RKO (cell line): ENCODE measurements around the gene UBE2D1.

ENCODE experiments used
- DNase-seq: peaks from one replicate; pipeline ENCODE4 v3.0.0-alpha.2; 2016; ENCODE audit warnings: low spot score

Gene UBE2D1

DNA sequence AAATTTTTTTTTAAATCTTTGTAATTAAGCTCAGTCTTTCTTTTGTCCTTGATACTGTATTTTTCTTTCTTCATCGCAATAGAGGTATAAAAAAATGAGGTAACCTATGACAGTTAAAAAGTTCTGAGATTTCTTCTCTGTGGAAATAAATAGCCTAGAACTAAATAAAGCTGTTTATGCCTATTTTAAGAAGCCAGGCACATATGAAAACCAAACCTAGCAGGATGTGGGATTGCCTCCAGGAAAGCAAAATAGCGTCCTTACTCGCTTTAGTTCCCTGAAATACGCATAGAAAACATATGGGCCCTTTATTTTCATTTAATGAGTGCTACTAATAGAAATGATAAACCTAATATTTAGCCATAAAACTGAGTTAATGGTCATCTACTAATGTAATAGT is 6.6 kb downstream of the UBE2D1 start:
- no peak for DNase-seq

DNA sequence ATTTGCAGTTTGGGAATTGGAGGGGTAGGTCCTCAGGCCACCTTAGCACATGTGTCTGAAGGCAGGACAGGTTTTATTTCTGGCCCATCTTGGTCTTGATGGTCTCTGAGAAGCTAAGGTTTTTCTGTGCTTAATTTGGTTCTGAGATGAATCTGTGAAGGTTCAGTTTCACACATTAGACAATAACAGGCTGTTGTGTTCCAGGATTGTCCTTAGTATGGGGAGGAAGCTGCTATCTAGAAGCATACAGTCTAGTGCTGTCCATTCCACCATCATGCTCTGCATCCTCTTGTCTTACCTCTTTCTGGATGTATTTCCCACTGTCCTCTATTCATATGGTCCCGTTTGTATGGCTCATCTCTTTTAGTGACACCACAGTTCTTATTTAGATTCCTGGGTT is 7.1 kb downstream of the UBE2D1 start:
- DNase-seq: no peak

DNA sequence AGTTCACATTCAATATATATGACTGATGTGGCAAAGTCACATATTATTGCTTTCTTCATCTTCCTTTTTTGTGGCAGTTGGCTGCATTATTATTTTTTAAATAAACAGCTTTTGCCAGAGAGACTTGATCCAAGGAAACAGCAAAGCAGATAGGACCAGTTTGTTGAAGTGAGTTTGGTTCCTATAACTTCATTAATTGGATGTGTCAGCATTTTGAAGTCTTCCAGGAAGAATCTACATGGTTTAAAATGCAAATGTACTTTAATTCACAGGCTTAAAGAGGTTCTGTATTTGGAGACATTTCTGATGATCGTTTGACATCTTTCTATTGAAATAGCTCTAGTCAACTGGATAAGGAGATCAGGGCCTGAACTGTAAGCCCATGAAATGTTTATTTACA is 13.2 kb downstream of the UBE2D1 start:
- DNase-seq: no peak

DNA sequence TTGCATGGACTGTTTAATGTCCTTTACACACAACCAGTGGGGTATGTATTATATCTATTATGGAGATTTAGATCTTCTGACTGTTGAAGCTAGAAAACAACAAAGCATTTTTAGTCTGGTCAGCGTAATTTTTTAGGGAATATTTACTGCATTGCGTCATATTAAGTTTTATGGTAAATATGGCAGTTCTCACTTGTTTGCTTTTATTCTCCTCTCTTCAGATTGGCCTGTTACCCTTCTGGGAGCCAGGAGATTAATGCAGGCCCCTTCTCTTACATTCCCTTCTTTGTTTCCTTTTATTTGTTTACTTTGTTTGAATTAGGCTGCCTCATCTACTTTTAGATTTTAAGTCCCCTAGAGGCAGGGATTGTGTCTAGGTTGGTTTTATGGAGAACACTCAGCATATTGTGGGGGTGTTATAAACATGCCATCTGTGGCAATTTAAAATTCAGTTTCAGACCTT is 13.8 kb downstream of the UBE2D1 start:
- DNase-seq: no peak

DNA sequence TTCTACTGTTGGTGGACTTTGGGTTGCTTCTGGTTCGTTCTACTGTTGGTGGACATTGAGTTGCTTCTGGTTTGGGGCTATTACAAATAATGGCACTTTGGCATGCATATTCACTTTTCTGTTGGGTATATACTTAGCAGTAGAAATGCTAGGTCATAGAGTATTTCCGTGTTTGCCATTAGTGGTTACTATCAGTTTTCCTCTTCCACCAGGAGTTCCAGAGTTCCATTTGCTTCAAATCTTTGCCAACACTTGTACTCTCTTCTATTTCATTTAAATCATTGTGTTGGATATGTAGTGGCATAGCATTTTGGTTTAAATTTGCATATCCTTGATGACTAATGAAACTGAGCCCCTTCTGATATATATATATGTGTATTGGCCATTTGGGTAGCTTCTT is 15.2 kb downstream of the UBE2D1 start:
- no peak for DNase-seq

DNA sequence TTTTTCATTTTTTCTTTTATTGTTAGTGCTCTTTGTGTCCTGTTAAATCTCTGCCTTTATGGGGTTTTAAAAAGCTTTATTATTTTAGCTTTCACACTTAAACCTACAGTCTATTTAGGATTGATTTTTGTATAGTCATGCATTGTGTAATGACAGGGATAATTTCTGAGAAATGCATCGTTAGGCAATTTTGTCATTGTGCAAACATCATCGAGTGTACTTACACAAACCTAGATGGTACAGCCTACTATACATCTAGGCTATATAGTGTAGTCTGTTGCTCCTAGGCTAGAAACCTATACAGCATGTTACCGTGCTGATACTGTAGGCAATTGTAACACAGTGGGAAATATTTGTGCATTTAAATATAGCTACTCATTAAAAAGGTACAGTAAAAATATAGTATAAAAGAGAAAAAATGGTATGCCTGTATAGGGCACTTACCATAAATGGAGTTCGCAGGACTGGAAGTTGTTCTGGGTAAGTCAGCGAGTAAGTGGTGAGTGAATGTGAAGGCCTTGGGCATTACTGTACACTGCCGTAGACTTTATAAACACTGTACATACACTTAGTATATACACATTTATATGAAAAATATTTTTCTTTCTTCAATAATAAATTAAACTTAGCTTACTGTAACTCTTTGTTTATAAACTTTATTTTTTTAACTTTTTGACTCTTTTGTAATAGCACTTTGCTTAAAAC is 16.0 kb downstream of the UBE2D1 start:
- no peak for DNase-seq

DNA sequence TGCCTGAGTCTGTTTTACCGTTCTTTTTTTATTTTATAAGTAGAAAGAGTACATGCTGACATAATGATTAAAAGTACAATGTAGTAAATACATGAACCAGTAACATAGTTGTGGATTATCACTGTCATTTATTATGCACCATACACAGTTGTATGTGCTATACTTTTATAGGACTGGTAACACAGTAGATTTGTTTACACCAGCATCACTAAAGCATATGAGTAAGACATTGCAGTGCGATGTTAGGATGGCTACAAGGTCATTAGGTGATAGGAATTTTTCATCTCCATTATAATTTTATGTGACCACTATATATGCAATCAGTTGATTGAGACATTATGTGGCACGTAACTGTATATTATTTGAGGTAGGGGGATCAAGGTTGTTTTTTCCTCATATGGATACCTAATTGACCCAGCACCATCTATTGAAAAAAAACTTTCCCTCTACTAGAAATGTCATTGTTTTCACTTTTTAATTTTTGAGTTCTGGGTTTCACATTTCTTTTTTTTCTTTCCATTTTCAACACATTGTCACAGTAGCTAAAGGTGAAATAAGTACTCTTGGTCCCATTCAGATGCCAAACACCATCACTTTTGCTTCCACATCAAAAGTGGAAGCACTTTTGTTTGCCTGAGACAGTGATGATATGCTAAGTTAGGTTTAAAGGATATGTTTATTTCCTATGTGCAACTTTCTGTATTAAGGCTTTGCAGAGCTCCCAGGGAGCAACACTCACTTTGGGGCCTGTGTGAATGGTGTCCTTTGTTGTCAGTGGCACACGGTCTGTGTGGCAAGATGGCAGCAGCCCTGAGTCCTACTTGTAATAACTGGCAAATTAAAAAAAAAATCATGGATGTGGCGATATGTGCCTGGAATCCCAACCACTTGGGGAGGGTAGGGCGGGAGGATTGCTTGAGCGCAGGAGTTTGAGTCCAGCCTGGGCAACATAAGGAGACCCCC is 17.1 kb downstream of the UBE2D1 start:
- DNase-seq: no peak

DNA sequence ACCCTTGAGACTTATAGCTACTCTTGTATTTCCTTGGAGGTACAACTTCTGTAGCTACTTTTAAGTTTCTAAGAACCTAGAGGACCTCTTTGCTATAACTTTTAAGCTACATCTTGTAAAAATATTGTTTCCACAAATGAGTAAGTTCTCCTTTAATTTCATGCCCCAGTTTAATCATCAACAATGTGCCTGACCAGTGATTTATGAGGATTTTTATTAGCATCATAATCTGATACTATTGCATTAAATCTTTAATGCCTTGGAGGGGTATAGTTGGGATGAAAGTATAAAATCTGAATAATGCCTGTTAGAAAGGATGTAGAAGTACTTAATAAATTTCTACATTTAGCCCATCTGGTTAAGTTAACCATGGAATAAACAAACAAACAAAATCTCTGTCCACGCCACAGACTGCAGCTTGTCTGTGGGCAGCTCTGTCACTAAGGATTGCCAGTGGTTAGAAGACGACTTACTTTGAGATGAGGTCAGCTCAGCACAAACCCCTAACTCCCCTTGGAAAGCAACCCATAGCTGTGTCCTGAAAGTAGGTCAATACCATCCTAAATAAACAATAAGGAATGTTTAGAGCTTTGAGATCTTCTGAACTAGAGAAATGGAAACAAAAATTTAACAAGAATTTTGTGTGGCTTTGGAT is 18.3 kb downstream of the UBE2D1 start:
- no peak for DNase-seq

DNA sequence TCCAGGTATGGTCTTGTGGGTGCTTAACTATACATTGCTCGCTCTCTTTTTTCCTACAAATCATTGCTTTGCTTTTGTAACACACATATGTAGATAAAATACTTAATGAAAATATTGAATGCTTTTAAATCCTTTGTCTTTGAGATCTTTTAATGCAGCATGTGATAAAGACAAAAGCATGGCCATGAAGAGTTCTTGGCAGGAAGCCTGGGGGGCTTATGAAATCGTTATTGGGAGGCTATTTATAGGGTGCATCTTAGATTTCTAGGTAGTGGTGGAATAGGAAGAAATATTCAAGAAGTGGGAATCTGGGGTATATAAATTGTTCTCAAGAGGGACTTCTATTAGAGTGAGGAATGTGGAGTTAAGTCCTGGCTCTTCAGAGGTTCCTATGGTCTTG is 21.9 kb downstream of the UBE2D1 start:
- no peak for DNase-seq

DNA sequence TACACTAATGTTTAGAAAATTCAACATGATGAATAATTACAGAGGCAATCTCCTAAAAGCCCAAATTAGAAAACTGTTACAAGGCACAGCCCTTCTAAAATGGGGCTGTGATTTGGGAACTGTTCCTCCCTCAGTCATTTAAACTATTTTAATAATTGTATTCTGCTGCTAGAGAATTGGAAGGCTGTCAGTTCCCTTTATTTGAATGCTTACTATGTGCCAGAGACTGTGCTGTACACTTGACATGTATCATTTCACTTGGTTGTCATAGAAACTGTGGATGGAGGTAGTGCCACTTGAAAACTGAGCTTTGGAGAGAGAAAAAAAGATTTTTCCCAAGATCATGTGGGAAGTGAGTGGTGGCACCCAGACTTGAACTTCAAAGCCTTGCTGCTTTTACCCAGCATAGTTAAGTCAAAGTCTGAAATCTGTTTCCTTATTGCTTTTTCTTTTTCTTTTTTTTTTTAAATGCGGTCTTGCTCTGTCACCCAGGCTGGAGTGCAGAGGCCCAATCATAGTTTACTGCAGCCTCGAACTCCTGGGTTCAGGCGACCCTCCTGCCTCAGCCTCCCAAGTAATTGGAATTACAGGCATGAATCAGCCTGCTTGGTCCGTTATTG is 23.6 kb downstream of the UBE2D1 start:
- no peak for DNase-seq

DNA sequence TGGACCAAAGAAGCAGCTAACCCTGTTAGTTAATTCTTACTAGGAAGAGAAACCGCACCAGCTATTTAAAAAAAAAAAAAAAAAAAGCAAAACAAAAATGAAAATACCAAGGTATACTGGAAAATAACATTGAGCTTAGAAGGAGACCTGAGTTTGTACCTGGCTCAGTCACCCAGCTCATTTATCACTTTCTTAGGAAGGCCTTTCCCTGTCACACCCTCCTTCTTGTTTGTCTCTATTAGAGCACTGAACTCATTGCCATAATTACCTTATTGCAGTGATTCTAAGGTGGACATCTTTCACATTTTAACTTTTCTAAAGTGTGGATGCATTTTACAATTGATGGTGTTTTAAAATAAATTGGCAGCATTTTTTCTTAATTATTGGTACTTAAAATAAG is 24.1 kb downstream of the UBE2D1 start:
- DNase-seq: no peak

DNA sequence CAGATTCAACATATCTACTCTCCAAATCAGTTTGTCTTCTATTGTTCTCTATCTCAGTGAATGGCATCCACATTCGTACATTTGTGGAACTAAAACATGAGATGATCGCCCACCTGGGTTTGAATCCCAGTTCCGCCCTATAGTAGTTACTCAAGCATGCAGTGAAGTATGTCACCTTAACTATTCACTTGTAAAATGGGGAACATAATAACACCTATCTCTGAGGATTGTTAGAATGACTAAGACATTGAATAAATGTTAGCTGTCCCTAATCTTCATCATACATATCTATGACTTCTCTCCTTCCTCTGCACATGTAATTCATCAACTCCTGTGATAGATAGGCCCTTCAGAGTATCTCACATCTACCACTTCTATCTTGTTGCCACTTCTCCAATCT is 24.7 kb downstream of the UBE2D1 start:
- DNase-seq: no peak

DNA sequence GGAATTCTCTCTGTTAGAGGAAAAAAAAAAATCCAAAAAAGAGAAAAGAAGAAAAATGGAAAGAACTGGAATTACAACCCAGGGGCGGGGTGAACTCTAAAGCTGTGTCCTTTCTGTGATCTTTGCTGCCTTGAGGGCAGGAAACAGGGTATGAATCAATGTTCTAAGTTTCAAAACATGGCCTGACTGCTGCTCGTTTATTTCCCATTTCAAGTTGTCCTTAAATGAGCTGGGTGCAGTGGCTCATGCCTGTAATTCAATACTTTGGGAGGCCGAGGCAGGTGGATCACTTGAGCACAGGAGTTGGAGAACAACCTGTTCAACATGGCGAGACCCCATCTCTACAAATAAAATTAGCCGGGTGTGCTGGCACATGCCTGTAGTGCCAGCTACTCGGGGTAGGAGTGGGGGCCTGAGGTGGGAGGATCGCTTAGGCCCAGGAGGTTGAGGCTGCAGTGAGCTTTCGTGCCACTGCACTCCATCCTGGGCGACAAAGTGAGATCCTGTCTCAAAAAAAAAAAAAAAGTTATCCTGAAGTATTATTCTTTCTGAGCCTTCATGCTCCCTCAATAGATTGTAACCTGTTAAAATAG is 25.7 kb downstream of the UBE2D1 start:
- no peak for DNase-seq

DNA sequence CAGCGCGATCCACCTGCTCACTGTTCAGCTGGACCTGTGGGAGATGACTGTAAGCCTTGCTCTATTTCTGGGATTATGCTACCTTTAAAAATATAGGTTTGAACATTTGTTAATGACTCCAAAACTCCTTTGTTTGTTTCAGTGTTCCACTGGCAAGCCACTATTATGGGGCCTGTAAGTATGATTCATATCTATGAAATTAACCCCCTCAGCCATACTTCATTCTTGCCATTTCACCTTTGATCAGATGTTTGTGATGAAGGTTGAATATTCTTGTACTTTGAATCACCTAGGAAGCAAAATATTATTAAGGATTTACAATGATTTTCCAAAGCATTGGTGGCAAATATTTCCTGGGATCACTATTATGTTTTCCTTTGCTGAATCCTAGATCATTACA is 26.5 kb downstream of the UBE2D1 start:
- DNase-seq: no peak

DNA sequence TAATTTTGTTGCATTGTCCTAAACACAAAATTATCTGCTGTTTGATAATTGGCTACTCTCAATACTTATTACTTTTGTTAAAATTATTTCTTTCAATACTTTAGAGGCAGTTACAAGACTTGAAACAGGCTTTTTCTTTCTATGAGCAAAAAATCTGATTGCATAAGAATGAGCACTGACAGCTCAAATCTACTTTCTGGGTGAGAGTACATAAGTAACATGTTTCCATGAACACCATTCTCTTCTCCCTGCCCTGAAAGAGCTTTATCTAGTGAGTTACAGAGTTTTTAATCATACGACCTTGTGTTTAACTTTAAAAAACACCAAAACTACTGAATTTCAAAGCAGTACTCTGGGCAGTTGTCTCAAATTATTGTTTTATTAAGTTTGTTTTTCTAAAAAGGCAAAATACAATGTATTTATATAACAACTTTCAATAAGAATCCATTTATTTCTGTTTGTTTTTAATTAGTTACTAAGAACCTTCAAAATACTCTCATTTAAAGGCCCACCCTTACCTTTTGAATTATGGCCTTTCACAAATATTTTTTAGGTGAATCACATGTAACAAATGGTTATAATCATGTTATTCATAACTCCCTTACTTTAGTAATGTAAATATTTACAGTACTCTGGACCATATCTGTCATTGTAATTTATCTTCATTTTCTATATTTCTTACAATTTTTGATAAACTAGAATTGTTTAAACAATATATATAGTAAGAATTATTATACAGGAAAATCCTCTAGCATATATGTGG is 27.4 kb downstream of the UBE2D1 start:
- DNase-seq: no peak

DNA sequence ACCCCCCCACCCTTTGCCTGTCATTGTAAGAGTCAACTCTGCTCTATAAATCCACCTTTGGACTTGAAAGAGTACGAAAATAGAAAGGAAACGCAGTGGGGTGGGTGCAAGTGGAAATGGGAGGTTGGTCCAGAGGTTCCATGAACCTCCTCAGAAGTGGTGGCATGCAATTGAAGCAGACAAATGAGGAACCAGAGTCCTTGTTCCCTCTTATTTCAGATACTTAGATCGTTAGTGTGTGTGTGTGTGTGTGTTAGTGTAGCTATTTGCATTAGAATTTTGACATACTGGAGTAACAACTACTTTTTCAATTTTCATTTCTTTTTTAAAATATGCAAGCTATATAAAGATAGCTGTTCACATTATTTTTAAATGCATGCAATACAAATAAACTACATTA is 32.3 kb downstream of the UBE2D1 start:
- no peak for DNase-seq

DNA sequence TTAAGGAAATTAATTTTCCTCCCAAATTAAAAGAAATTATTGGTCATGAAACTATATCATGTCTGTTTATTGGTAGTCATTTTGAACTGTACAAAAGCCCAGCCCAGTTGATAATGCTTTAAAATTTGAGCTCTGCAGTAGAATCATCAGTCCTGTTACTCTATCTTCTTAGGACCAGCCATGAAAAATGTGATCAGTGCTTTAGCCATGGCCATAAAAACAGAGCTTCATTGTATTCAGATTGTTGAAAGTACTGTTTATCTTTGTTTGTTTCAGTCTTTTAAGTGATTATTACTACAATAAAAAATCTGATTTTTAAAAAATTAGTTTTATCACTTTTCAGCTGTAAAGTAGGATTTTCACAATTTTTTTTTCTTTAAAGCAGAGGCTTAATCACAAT is 36.7 kb downstream of the UBE2D1 start:
- DNase-seq: no peak

DNA sequence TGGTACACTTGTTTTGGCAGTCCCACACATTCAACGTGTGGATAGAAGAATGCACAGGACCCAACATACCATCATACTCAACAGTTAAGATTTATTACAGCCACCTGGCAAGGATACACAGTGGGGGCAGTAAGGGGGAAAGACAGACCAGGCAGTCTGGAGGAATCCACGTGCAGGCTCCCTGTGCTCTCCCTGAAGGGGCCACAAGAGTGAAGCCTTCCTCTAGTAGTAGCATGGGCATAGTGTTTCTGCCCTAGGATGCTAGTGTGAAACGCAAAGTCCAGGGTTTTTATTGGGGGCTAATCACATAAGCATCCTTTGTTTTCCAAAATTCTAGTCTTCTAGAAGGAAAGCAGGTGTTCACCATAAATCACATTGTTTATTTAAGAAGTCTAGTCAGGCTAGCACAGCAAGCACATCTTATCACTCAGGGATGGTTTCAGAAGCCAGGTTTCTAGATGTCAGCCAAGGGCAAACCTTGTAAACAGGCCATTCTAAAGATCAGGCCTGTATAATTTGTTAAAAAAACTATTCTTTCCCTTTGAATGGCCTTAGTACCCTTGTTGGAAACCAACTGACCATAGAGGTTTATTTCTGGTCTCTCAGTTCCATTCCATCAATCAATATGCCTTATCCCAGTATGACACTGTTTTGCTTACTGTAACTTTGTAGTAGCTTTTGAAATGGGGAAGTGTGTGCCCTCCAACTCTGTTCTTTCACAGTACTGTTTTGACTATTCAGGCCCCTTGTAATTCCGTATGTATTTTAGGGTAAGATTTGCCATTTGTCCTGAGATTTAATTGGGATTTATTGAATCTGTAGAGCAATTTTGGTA is 38.0 kb downstream of the UBE2D1 start:
- no peak for DNase-seq

DNA sequence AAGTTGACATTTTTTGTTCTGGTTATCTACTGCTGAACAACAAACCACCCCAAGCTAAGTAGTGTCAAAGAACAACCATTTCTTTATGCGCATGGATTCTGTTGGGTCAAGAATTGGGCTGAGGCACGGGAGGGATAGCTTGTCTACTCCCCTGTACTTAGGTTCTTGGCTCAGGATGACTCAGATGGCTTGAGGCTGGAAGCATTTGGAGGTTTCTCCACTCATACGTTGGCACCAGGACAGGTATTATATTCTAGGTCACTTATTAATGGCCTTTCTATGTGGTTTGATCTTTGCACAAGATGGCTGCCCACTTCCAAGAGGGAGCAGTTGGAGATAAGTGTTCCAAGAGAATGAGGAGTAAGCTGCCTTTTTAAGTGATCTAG is 38.6 kb downstream of the UBE2D1 start:
- no peak for DNase-seq

DNA sequence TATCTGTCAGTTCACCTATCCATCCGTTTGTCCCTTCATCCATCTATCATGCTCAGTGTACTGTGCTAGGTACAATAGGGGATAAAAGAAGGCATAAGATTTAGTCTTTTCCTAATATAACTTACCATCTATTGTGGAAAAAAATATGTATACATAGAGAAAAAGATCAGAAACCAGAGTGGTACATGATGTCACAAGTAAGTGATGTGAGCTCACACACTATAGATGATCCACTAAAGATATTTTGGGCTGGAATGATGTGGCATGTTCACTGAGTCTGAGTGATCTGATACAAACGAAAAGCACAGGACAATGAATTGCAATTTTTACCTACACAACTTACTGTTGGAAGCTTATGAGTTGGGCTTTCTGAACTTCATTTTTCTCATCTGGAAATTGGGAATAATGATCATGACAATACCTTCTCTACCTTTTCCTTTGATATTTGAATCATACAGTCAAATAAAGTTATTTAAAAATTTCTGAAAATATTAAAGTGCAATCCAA is 47.7 kb downstream of the UBE2D1 start:
- no peak for DNase-seq
